HG03108 (cell line): ENCODE measurements around the gene APOBEC3G.

Experiments
- ATAC-seq: cut with Tn5 transposase; IDR thresholded peaks from one replicate; pipeline ENCODE4 v1.9.1; 2021; ENCODE audit warnings: moderate library complexity; ENCODE audit not compliant: unreplicated experiment

APOBEC3G gene

DNA sequence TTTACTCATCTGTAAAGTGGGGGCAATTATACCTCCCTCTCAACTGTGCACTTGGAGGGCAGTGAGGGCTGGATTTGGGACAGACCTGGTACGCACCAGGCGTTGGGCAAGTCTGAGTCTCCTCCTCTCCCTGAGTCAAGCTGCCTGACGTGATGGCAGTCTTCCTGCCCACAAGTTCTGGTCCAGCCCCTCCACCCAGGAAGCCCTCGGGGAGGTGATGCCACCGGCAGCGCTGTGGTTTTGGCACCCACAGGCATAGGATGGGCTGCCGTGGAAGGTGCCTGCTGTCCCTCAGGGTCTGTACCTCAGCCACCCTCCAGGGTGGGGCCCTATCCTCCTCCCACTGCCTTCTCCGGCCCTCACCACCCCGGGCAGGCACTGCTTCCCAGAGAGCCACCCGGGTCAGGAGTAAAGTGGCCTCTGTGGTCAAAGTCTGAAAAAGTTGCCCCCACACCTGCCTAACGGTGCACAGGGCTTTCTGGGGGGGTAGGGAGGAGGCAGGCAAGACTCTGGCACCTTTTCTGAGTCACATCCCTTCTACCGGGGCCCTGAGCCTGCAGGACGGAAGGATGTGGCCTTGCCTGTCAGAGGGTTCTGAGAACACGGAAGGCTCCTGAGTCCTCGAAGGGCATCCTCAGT, 13.5 kb downstream of the APOBEC3G start:
- no peak for ATAC-seq

DNA sequence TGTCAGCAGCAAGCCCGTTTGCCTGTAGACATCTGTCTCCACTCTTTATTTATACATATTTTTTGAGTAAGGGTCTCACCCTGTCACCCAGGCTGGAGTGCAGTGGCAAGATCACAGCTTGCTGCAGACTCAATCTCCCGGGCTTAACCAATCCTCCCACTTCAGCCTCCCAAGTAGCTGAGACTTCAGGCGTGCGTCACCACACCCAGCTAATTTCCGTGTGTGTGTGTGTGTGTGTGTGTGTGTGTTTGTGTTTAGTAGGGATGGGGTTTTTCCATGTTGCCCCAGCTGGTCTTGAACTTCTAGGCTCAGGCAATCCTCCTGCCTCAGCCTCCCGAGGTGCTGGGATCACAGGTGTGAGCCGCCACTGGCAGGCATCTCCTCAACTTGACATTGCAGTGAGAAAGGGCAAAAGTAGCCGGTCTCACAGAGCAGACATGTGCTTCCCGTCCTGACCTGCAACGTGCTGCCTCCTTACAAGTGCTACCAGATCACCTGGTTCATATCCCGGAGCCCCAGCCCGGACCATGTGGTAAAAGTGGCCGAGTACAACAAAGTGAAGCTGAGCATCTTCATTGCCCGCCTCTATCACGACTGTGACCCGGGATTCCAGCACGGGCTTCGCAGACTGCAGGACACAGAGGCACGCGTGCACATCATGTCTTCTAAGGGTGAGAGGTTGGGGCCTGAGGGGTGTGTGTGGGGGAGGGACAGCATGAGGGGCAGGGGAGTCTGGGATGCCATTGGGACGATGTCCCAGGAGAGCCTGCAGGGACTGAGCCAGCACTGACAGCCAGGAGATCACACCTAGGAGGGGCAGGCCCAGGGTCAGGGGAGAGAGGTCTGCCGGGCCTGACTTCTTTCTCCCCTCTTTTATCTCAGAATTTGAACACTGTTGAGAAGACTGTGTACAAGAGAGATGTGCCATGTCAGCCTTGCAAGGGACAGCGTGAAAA, 14.3 kb downstream of the APOBEC3G start:
- ATAC-seq: no peak

- ATAC-seq: no peak
Measured at GRCh38 chr22:39092111-39092862, 15.2 kb downstream of the APOBEC3G start.

- ATAC-seq: no peak
Measured at GRCh38 chr22:39094717-39095389, 17.8 kb downstream of the APOBEC3G start.

GRCh38 chr22:39095971-39096370, 18.9 kb downstream of the APOBEC3G start:
- no peak for ATAC-seq

DNA sequence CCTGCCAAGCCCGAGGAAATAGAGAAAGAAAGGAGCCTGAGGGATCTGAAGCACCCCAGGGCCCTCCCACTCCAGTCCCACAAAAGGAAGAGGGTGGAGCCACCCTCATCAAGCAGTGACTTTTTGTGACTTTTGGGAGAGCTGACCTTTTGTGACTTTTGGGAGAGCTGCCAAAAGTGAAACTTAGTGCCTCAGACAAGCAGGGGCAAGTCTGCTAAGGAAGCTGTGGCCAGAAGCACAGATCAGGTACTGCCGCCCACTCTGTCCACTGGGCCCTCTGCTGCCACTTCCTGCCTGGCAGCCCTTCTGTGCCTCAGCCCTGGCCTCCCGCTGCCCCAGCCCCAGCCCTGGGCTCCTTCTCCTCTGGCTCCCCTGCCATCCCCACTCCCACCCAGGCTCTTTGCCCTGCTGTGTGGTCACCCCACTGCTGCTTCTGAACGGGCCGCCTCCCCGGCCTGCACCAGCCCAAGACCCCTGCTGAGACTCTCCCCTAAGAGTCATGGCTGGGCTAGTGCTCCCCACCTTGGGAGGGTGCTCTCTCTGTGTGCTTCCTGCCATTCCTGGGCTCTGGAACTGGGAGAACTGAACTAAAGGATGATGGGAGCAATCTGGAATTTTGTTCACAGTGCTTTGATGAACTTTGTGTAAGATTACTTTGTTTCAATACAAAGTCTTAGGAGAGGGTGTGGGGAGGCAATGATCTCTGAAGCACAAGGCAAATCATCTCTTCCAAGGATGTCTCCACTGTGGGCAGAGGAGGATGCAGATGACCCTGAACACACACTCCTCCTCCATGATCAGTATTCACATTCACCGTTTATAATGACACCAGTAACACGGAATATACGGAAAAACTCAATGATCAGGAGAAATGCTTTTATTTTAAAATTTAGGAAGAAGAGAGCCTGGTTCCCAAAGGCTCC, 20.3 kb downstream of the APOBEC3G start, which contains the start of gene APOBEC3H:
TSS of gene APOBEC3H (plus strand) at position 147 of the 923 bp plus-strand sequence. CDS start 3,035 bp downstream, outside the sequence.
- no peak for ATAC-seq

DNA sequence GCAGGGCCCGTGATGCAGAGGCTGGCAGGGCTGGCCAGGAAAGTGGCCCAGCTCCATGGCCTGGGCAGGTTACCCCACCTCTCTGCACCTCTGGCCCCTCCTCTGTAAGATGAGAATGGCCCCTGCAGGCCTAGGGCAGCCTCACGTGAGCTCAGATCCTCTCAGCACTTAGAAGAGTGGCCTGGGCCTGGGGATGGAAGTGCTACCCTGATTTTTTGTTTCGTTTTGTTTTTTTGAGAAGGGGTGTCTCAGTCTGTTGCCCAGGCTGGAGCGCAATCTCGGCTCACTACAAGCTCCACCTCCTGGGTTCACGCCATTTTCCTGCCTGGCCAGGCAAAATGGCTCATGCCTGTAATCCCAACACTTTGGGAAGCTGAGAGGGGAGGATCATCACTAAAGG, 21.0 kb downstream of the APOBEC3G start:
- ATAC-seq: no peak

GRCh38 chr22:39098576-39098975, 21.5 kb downstream of the APOBEC3G start:
- no peak for ATAC-seq

- ATAC-seq: no peak
Measured at GRCh38 chr22:39101226-39101625, 24.2 kb downstream of the APOBEC3G start.

DNA sequence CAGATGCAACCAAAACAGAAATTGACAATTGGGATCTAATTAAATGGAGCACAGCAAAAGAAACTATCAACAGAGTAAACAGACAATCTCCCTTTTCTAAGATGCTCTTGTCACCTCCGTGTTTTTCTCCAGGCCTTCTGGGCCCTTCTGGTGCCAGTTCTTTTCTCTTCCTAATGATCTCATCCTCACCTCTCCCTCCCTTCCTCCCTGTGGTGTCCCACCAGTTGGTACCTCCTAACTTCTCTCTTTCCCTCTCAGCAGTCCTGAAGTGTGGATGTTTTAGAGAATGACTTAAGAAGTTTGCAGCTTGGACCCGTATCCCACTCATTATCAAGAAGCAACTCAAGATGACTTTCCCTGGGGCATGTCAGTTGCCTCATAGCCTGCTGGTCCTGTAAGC, 26.4 kb downstream of the APOBEC3G start:
- ATAC-seq: no peak

GRCh38 chr22:39106326-39106725, 29.3 kb downstream of the APOBEC3G start:
- no peak for ATAC-seq

GRCh38 chr22:39108487-39108886, 31.4 kb downstream of the APOBEC3G start:
- ATAC-seq: no peak

DNA sequence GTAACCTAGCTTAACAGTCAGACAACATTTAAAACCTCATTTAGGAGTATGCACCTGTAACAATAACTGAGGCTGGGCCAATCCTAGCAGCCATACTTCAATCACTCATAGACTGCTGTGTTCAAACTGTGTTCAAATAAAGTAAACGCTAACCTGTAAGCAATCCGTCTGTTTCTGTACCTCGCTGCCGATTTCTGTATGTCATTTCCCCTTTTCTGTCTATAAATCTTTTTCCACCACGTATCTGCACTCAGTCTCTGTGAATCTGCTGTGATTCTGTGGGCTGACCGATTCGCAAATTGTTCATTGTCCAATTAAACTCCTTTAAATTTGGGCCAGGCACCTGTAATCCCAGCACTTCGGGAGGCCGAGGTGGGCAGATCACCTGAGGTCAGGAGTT, 32.3 kb downstream of the APOBEC3G start:
- no peak for ATAC-seq

DNA sequence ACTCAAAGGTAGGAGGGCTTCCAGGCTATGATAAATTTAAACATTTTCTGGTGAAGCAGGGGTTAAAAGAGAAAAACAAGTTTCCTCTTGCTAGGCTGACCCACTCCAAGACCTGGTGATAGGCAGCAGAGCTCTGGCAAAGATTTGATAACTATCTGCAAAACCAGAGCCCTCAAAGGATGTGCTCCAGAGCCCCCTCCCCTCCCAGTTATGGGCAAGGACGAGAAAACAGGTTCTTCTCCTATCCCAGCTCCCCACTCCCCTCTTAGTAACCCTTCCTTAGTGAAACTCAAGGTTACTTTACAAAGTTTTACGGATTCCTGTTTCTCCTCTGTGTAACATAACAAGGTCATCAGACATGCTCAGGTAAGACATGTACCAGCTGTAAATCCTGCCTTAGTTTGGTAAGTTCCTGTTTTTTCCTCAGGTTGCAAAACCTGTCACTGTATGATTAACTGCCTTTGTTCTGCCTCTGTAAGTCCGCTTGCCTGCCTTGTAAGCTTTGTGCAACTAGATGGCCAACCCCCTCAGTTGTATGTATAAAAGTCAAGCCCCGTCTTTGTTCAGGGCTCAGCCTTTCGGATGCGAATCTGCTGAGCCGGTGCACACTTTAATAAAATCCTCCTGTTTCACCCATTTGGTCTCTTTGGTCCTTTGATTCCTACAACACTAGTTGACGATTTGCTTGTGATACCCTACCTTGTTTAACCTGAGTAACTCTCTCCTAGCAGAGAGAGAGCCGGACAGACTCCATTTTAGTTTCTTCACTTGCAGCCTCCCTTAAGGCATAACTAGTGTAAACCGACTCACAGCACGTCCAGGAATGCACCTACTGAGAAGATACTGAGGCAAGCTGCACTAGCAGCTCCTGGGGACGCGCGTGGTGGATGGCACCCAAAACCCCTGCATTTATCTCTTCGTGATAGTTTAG, 33.8 kb downstream of the APOBEC3G start:
- no peak for ATAC-seq

- ATAC-seq: no peak
Measured at GRCh38 chr22:39114112-39114511, 37.0 kb downstream of the APOBEC3G start.

- no peak for ATAC-seq
Measured at GRCh38 chr22:39115570-39115969, 38.5 kb downstream of the APOBEC3G start.

DNA sequence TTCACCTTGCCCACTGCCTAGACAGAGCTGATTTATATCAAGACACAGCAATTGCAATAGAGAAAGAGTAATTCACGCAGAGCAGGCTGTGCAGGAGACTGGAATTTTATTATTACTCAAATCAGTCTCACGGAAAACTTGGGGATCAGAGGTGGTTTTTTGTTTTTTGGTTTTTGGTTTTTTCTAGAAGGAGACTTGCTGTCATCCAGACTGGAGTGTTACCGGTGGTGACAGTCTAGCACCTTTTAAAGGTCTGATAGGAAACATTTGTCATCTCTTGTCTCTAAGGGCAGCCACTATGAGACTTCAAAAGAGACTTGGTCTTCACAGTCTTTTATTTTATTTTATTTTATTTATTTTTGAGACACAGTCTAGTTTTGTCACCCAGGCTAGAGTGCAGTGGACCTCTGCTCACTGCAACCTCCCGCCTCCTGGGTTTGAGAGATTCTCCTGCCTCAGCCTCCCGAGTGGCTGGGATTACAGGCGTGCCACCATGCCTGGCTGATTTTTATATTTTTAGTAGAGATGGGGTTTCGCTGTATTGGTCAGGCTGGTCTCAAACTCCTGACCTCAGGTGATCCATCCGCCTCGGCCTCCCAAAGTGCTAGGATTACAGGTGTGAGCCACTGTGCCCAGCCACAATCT, 39.0 kb downstream of the APOBEC3G start:
- ATAC-seq: no peak

DNA sequence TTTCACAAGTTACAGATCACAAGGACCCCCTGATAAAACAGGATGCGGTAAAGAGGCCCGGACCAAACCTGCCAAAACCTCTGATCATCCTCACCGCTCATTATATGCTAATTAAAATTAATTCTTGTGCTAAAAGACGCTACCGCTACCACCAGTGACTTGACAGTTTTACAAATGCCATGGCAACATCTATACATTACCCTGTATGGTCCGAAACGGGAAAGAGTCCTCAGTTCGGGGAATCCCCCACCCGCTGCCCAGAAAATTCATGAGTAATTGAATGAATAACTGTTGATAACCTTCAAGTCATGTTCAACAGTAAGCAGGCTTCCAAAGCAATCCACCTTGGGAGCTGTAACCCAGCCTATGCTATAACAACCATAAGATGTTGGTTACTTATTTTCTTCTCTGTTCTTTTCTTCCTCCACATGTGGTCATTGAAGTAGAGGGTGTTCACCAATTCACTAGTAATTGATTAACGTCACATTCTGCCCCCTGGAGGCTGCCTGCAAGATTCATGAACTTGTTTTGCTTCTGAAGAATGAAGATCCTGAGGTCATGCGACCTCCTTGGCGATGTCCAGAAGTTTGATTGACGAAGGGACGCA, 40.6 kb downstream of the APOBEC3G start:
- ATAC-seq: peak; percentile 44
